ENCODE results near the gene MYORG. TPM values are rescaled to one million over a fixed set of nuclear protein-coding genes. Genes with fewer than 3 reads are reported as not detected.

MYORG gene
- total RNA-seq, 2 experiments from 2014 or later: 2.7 to 2.8 TPM

DNA sequence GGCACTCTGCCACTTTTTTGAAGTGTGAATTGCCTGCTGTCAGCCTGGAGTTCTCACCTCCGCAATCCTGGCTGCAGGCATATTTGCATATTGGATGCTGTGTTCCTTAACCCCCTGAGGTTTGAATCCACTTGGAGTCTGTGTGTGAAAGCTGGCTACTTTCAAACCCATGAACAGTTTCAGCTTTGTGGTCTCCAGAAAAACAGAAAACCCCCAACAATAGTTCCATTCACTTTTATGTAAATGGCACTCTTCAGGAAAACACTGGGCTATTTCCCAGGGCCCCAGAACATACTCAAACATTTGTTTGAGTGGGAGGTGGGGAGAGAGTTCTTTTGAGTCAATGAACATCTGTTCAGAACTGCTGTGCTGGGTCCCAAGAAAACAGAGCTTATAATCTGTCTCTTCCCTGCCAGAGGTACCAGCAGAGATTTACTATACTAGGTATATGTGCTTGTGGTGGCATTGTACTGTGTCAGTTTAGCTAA lies 42.3 kb downstream of the MYORG start:
- H3K27me3 Mint-ChIP-seq: no peaks in the 10 kb centered on the region

DNA sequence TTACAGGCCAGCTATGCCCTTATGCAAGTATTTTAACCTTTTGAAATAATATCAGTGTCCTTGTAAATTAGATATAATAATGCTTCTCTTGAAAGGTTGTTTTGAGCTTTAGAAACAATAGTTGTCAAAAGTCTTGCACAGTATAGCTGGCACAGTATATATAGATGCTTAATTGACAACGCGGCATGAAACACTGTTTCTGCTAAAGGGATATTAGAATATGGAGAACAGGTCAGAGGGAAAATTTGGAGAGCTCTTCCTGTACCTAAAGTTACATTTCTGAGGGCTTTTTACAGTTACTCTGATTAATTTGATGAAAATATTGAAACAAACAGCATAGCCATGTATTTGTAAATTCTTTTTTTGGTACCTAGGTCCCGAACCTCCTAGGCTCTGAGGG lies 42.9 kb downstream of the MYORG start:
- ChIA-PET POLR2A (no interaction called here), CTCF (interaction anchor here (1.6 to 6.0 kb wide), 3 partner anchors 13 to 47 kb away, joined by 4 to 43 read pairs (median 6); no protein-coding TSS in a partner anchor)
- DNase-seq: no peak
- H3K9me3 Mint-ChIP-seq: no peaks in the 10 kb centered on the region
- H3K36me3 Mint-ChIP-seq (ENCODE audit: low read depth): peaks cover 8% of the 10 kb centered on the region
- no peaks in the 10 kb centered on the region for H3K27me3 Mint-ChIP-seq
- H3K27ac Mint-ChIP-seq: no peak overlapping the region
- no peak overlapping the region for H3K4me3 Mint-ChIP-seq
- peaks cover 24% of the 10 kb centered on the region for H3K4me1 Mint-ChIP-seq

More for the DNA sequence above, 42.3 kb downstream of the MYORG start:
- DNase-seq: no peak
- POLR2A ChIA-PET: no interaction called here
- peaks cover 24% of the 10 kb centered on the region for H3K4me1 Mint-ChIP-seq
- H3K4me3 Mint-ChIP-seq: no peak overlapping the region
- H3K9me3 Mint-ChIP-seq: no peaks in the 10 kb centered on the region
- CTCF ChIA-PET: interaction anchor here (0.8 to 6.0 kb wide), 6 partner anchors 10 to 46 kb away, joined by 3 to 43 read pairs (median 4); no protein-coding TSS in a partner anchor
- no peak overlapping the region for H3K27ac Mint-ChIP-seq
- peaks cover 13% of the 10 kb centered on the region for H3K36me3 Mint-ChIP-seq (ENCODE audit: low read depth)

DNA sequence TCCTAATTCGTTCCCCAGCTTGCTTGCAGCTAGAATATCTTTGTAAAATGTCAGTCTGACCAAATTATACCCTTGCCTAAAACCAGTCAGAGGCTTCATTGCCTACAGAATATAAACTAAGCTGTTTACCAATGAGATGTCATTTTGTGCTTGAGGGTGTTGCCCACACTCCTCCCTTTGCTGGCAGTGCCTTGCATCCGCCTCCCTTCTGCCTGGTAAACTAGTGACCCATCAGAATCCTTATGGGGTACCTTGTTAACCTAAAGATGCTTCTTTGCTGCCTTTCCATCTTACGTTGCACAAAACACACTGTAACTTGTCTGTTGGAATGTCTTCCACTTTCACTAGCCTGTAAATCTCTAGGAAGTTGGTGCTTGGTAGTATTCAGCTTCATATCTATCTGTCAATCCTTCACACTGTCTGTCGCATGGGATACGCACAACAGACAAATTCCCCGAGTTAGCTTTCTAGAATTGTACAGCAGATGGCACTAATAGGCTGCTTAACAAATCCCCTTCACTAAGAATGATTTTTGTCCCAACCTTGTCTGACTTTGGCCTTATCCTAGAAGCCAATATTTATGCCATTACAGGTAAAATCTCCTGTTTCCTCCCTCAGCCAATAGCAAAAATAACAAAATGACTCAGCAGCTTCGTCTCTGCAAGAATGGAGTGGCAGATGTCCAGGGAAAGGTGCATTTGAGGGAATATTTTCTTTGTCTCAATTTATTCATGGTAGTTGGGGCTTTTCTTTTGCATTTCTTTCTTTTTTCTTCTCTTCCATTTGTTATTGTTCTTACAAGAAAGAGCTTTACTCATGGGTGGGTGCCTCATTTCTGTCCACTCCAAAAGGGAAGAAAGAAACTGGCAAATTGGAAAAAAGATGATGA lies 44.4 kb downstream of the MYORG start:
- Mint-ChIP-seq H3K27ac (peak overlapping the region; percentile 16), H3K9me3 (no peaks in the 10 kb centered on the region), H3K4me3 (peak overlapping the region; percentile 12), H3K4me1 (peaks cover 32% of the 10 kb centered on the region), H3K27me3 (no peaks in the 10 kb centered on the region), H3K36me3 (ENCODE audit: low read depth) (peaks cover 1% of the 10 kb centered on the region)
- ChIA-PET POLR2A (no interaction called here), CTCF (interaction anchor here (0.9 to 6.0 kb wide), 6 partner anchors 9 to 164 kb away, joined by 3 to 43 read pairs (median 4); no protein-coding TSS in a partner anchor)
- peak; percentile 27 for DNase-seq

DNA sequence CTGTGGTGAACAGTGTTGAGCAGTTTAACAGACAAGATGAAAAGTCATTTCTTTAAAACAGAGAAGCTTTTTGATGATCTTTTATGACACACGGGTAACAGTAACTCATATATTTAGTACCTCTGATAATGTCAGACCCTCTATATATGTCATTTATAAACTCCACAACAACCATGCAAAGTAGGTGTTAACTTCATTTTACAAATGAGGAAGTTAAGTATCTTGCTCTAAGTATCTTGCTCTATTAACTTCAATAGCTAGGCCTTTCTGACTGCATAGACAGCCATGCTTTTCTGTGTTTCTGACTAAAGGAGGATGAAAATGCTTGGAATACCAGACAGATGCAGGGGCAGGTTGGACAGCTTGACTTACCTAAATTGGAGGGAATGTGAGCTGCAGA lies 45.5 kb downstream of the MYORG start:
- ChIA-PET CTCF (interaction anchor here (0.6 to 6.0 kb wide), 3 partner anchors 14 to 49 kb away, joined by 3 to 43 read pairs (median 4); no protein-coding TSS in a partner anchor), POLR2A (no interaction called here)
- Mint-ChIP-seq H3K27me3 (no peaks in the 10 kb centered on the region), H3K27ac (no peak overlapping the region), H3K36me3 (ENCODE audit: low read depth) (peaks cover 1% of the 10 kb centered on the region), H3K9me3 (no peaks in the 10 kb centered on the region), H3K4me3 (peak overlapping the region; percentile 22), H3K4me1 (peaks cover 40% of the 10 kb centered on the region)
- no peak for DNase-seq

DNA sequence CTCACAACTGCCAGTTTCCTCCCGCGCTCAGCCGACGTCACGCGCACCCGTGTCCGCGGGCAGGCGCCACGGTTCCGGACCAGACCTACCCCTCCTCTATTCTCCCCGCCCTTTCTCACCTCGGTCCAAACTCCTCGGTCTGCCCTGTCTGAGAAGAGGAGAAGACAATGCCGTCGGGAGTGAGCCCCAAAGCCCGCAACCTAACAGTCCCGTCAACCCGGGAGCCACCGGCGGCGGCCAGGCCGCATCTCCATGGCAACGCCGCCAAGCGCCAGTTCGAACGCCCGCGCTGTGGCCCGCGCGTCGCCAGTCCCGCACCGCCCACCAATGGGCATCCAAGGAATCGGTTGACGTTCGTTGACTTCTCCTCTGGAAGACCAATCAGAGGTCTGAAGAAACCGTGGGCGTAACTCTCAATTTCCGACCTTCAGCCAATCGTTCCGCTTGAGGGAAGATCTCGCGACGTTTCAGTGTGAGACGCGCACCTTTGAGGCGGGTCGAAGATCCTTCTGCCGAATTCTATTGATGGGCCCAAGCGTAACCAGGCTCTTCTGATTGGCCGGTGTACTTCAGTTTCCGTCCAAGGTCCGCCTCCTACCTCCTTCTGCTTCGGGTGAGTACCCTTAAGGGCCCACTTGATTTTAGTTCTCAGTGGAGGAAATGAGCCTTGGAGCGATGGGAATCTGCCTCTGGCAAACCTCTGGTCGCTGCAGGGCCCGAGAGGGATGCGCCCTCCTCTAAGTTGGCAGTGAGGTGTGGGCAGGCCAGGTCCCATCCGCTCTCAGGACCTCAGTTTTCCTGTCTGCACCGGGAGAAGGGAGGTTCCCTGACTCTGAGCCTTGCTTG lies 47.5 kb downstream of the MYORG start, which contains the start of the genes KIF24 and NUDT2:
KIF24 (minus strand) TSS at position 282 of the 846 bp plus-strand sequence. CDS start 17,922 bp downstream, outside the sequence.
NUDT2 (plus strand) TSS at position 583 of the 846 bp plus-strand sequence. CDS start 9,471 bp downstream, outside the sequence.
- H3K36me3 Mint-ChIP-seq (ENCODE audit: low read depth): peaks cover 1% of the 10 kb centered on the region
- H3K4me1 Mint-ChIP-seq: peaks cover 42% of the 10 kb centered on the region
- H3K27ac Mint-ChIP-seq: peak within 1 kb of the TSS; percentile 95
- ChIA-PET POLR2A (no interaction called here), CTCF (no interaction called here)
- H3K27me3 Mint-ChIP-seq: no peaks in the 10 kb centered on the region
- peak within 1 kb of the TSS; percentile 97 for H3K4me3 Mint-ChIP-seq
- peak; percentile 98 for DNase-seq
- H3K9me3 Mint-ChIP-seq: no peaks in the 10 kb centered on the region

DNA sequence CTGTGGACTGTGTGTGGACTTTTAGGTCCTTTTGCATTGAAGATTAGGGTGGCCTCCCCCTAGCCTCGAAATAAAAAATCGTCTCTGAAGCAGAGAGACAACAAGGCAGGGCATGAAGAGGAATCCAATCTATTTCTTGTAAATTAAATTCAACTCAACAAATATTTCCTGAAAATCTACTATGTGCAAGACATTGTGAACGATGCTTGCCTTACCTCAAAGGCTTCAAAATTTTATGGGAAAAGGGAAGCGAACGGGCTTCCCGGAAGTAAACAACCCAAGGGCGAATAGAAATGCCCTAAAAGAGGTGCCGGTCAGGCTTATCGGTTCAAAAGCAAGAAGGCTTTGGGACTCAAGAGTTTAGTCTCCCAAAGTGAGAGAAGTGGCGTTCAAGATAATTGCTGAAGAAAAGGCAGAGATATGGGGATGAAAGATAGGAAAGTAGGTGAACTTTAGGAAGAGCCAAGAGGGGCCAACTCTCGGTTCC lies 48.2 kb downstream of the MYORG start:
- POLR2A ChIA-PET: no interaction called here
- Mint-ChIP-seq H3K27ac (peak overlapping the region; percentile 95), H3K4me3 (peak overlapping the region; percentile 97), H3K27me3 (no peaks in the 10 kb centered on the region), H3K36me3 (ENCODE audit: low read depth) (peaks cover 1% of the 10 kb centered on the region), H3K4me1 (peaks cover 39% of the 10 kb centered on the region), H3K9me3 (no peaks in the 10 kb centered on the region)
- CTCF ChIA-PET: interaction anchor here (1.2 to 1.4 kb wide), 2 partner anchors 9 to 15 kb away, joined by 3 read pairs; no protein-coding TSS in a partner anchor
- DNase-seq: no peak

DNA sequence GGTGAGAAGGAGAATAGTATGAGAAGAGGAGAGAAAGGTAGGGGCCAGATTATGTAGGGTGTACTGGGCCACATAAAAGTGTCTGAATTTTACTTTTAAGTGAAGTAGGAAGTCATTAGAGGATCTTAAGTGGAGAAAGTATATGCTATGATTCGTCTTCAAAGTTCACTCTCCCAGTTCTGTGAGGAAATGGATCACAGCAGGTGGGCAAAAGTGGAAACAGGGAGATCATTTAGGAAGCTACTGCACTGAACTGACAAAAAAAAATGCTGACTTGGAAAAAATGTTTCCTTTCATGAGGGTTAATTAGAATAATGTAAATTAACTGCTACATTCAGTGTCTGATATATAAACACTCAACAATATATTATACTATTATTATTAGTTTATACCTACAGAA lies 50.0 kb downstream of the MYORG start:
- CTCF ChIA-PET: no interaction called here
- no peak overlapping the region for H3K4me3 Mint-ChIP-seq
- H3K4me1 Mint-ChIP-seq: peaks cover 28% of the 10 kb centered on the region
- no peak for DNase-seq
- H3K9me3 Mint-ChIP-seq: no peaks in the 10 kb centered on the region
- no peak overlapping the region for H3K27ac Mint-ChIP-seq
- no peaks in the 10 kb centered on the region for H3K27me3 Mint-ChIP-seq
- POLR2A ChIA-PET: no interaction called here
- peaks cover 1% of the 10 kb centered on the region for H3K36me3 Mint-ChIP-seq (ENCODE audit: low read depth)

DNA sequence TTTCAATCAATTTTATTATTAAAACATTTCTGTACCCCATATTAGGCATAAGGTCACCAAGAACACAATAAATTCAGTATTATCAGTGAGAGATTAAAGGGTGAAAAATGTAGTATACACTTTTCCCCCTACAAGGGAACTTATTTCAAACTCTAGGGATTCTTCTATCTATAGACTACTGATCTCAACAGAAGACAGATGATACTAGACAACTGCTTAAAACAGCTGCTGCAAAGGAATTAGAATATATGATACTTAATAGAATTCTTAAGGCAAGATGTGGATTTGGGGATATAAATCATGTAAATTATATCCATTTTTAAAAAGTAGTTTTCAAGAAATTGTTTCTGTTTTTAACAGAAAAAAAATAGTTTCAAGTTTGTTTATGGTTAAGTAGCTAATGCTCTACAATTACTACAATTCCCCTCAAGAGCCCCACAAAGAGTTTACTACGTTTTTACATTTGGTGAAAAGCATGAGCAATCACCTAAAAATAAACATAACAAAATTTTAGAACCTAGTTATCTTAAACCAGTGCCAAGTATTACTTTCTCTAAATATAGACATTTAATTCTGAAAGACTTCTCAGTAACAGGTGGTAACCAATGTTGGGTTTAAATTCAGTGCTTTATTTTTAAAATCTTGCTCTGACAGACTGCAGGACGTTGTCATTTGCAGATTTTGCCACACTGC lies 53.7 kb downstream of the MYORG start:
- Mint-ChIP-seq H3K4me3 (no peak overlapping the region), H3K9me3 (no peaks in the 10 kb centered on the region), H3K36me3 (ENCODE audit: low read depth) (no peaks in the 10 kb centered on the region), H3K4me1 (peaks cover 18% of the 10 kb centered on the region), H3K27ac (no peak overlapping the region), H3K27me3 (no peaks in the 10 kb centered on the region)
- POLR2A ChIA-PET: no interaction called here
- DNase-seq: no peak
- CTCF ChIA-PET: no interaction called here

DNA sequence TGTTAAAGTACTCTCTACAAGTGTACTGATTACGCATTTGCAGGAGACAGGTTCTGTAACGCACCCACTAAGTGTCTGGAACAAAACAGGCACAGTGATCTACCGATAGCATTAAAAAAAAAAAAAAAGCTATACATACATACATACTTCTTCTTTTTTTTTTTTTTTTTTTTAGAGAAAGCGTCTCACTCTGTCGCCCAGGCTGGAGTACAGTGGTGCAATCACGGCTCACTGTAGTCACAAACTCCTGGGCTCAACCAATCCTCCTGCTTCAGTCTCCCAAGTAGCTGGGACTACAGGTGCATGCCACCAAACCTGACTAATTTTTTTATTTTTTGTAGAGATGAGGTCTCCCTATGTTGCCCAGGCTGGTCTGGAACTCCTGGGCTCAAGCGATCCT lies 55.2 kb downstream of the MYORG start:
- Mint-ChIP-seq H3K4me3 (no peak overlapping the region), H3K9me3 (no peaks in the 10 kb centered on the region), H3K36me3 (ENCODE audit: low read depth) (no peaks in the 10 kb centered on the region), H3K4me1 (peaks cover 7% of the 10 kb centered on the region), H3K27ac (no peak overlapping the region), H3K27me3 (no peaks in the 10 kb centered on the region)
- ChIA-PET CTCF (interaction anchor here (0.7 to 1.2 kb wide), 4 partner anchors 14 to 265 kb away, joined by 3 to 4 read pairs (median 3); no protein-coding TSS in a partner anchor), POLR2A (interaction anchor here (0.6 kb wide), 1 partner anchor 59 kb away, joined by 4 read pairs; no protein-coding TSS in a partner anchor)
- no peak for DNase-seq

DNA sequence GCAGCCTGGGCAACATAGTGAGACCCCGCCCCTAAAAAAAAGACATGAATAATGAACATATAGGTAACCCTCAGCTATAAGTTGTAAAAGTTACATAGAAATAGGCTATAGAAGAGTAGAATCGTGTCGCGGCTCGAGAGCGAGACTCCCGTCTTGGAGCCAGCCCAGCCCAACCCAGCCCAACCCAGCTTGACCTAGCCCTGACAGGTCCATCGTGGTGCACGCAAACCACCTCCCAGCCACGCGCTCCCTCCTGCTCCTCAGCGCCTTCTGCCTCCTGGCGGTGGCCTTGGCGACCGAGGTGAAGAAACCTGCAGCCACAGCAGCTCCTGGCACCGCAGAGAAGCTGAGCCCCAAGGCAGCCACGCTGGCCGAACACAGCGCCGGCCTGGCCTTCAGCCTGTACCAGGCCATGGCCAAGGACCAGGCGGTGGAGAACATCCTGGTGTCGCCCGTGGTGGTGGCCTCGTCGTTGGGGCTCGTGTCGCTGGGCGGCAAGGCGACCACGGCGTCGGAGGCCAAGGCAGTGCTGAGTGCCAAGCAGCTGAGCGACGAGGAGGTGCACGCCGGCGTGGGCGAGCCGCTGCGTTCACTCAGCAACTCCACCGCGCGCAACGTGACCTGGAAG lies 58.4 kb downstream of the MYORG start:
- H3K36me3 Mint-ChIP-seq (ENCODE audit: low read depth): peaks cover 3% of the 10 kb centered on the region
- CTCF ChIA-PET: no interaction called here
- no peak for DNase-seq
- POLR2A ChIA-PET: interaction anchor here (0.6 kb wide), 1 partner anchor 493 kb away, joined by 5 read pairs; no protein-coding TSS in a partner anchor
- H3K4me1 Mint-ChIP-seq: peaks cover 2% of the 10 kb centered on the region
- H3K27me3 Mint-ChIP-seq: no peaks in the 10 kb centered on the region
- H3K4me3 Mint-ChIP-seq: no peak overlapping the region
- H3K27ac Mint-ChIP-seq: no peak overlapping the region
- no peaks in the 10 kb centered on the region for H3K9me3 Mint-ChIP-seq

DNA sequence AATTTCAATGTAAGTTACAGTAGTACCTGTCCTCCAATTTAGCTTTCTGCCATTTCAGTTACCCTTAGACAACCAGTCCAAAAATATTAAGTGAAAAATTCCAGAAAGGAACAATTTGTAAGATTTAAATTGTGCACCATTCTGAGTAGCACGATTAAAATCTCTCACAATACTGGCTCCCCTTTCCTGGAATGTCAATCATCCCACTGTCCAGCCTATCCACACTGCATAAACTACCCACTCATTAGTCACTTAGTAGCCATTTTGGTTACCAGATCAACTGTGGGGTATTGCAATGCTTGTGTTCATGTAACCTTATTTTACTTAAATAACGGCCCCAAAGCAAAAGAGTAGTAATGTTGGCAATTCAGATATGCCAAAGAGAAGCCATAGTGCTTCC lies 59.3 kb downstream of the MYORG start:
- DNase-seq: no peak
- CTCF ChIA-PET: interaction anchor here (0.6 kb wide), 1 partner anchor 23 kb away, joined by 4 read pairs; no protein-coding TSS in a partner anchor
- no peak overlapping the region for H3K4me3 Mint-ChIP-seq
- H3K9me3 Mint-ChIP-seq: no peaks in the 10 kb centered on the region
- peaks cover 2% of the 10 kb centered on the region for H3K4me1 Mint-ChIP-seq
- H3K27me3 Mint-ChIP-seq: no peaks in the 10 kb centered on the region
- no peak overlapping the region for H3K27ac Mint-ChIP-seq
- POLR2A ChIA-PET: no interaction called here
- peaks cover 3% of the 10 kb centered on the region for H3K36me3 Mint-ChIP-seq (ENCODE audit: low read depth)
